Activated naive CD8-positive, alpha-beta T cell treated with anti-CD3 and anti-CD28 coated beads for 36 hours (primary cell): ENCODE results near the gene WDR45. TPM values are rescaled to one million over a fixed set of nuclear protein-coding genes. Genes with fewer than 3 reads are reported as not detected.
A peak's percentile ranks its signal among the peaks of the same experiment; 100 is the strongest.

Source experiments
- DNase-seq: peaks from one replicate; pipeline ENCODE4 v3.0.0; 2021
- H3K27ac Mint-ChIP-seq: one replicate; pipeline ENCODE4 v1.8.0; 2022; ENCODE audit warnings: mild to moderate bottlenecking, moderate library complexity, mixed read lengths
- H3K27me3 Mint-ChIP-seq: one replicate; pipeline ENCODE4 v1.8.0; 2022; ENCODE audit warnings: mild to moderate bottlenecking, mixed read lengths
- H3K36me3 Mint-ChIP-seq: one replicate; pipeline ENCODE4 v1.8.0; 2021; ENCODE audit warnings: mild to moderate bottlenecking, mixed read lengths
- H3K4me1 Mint-ChIP-seq: one replicate; pipeline ENCODE4 v1.8.0; 2021; ENCODE audit warnings: mixed read lengths
- H3K4me3 Mint-ChIP-seq: one replicate; pipeline ENCODE4 v1.8.0; 2022; ENCODE audit warnings: mild to moderate bottlenecking, moderate library complexity, mixed read lengths
- H3K9me3 Mint-ChIP-seq: one replicate; pipeline ENCODE4 v1.8.0; 2022; ENCODE audit warnings: mixed read lengths
- total RNA-seq, 2 experiments: library from RNA; stranded (reverse); gene quantifications; one replicate each; pipeline ENCODE4 v1.2.3, GENCODE V29; 2021

WDR45 gene
- total RNA-seq, 2 experiments from 2014 or later: 23.7 to 31.1 TPM

DNA sequence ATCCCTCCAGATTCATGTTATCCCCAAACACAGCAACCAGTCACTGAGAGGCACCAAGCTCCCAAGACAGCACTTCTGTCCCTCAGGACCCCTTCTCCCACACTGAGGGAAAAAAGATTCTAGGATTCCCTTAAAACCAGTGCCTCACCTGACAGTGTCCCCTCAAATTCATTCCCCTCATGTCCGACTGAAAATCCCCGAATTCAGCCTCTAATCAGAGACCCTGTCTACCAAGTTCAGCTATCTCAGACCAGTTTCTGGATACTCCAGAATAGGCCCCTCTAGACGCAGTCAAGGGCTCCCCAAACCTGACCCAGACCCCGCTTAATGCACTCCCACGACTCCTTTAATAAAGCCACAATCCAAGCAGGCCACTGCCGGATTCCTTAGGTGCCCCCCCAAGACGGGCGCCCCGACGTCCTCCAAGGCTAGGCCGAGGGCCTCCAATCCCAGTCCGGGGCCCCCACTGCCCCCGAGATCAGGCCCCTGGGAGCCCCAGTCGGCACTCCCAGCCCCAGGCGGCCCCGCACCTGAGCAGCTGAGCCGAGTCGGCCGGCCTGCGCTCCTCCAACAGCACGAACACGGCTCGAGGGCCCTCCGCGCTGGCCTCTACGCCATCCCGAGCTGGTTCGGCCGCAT is 37.0 kb downstream of the WDR45 start:
- peaks cover 4% of the 10 kb centered on the region for H3K36me3 Mint-ChIP-seq
- no peaks in the 10 kb centered on the region for H3K9me3 Mint-ChIP-seq
- DNase-seq: no peak
- H3K27me3 Mint-ChIP-seq: no peaks in the 10 kb centered on the region
- H3K27ac Mint-ChIP-seq: peak overlapping the region; percentile 91
- peak overlapping the region; percentile 92 for H3K4me3 Mint-ChIP-seq
- peaks cover 28% of the 10 kb centered on the region for H3K4me1 Mint-ChIP-seq

- DNase-seq: no peak
Observed at GRCh38 chrX:49041744-49042580, 37.7 kb downstream of the WDR45 start.

GRCh38 chrX:49040376-49040955 is 39.2 kb downstream of the WDR45 start:
- DNase-seq: no peak
- peaks cover 28% of the 10 kb centered on the region for H3K4me1 Mint-ChIP-seq
- peak overlapping the region; percentile 47 for H3K4me3 Mint-ChIP-seq
- H3K36me3 Mint-ChIP-seq: peaks cover 5% of the 10 kb centered on the region
- H3K9me3 Mint-ChIP-seq: no peaks in the 10 kb centered on the region
- H3K27me3 Mint-ChIP-seq: no peaks in the 10 kb centered on the region
- H3K27ac Mint-ChIP-seq: peak overlapping the region; percentile 65

More at GRCh38 chrX:49041744-49042580, 37.7 kb downstream of the WDR45 start:
- H3K4me3 Mint-ChIP-seq: peak overlapping the region; percentile 92
- H3K27me3 Mint-ChIP-seq: no peaks in the 10 kb centered on the region
- H3K4me1 Mint-ChIP-seq: peaks cover 28% of the 10 kb centered on the region
- peak overlapping the region; percentile 91 for H3K27ac Mint-ChIP-seq
- peaks cover 5% of the 10 kb centered on the region for H3K36me3 Mint-ChIP-seq
- H3K9me3 Mint-ChIP-seq: no peaks in the 10 kb centered on the region

DNA sequence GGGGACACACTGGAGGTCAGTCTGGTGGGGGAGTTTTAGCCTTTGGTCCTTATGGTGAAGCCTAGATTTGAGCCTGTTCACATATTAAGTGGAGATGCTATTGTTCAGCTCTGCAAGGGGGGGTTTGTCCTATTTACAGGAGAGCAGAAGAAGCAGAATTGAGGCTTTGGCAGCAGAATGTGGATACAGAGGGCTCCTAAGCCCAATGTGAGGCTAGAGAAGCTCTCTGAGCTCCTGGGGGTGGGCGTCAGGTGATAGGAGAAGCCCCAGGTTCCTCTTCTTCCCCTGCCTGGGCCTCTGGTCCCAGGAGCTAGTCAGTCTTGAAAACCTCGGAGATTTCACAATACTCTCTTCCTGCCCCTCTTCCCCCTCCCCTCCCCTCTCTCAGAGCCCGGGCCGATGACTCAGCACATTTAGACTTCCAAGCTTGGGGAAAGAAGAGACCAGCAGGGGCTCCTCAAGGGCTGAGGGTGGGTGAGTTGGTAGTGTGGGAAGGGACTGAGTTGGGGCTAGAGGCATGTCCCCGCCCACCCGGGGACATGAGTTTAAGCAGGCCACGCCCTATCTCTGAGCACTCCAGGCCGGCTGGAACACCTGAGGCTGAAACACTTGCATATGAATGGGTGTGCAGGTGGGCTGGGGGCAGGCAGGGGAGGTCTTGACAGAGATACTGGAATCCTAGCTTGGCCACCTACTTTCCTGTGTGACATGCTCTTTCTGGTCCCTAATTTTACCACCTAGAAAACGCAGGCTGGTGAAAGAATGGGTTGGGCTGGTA is 39.9 kb downstream of the WDR45 start:
- peak; percentile 40 for DNase-seq
- H3K27me3 Mint-ChIP-seq: no peaks in the 10 kb centered on the region
- peaks cover 28% of the 10 kb centered on the region for H3K4me1 Mint-ChIP-seq
- peak overlapping the region; percentile 65 for H3K27ac Mint-ChIP-seq
- H3K9me3 Mint-ChIP-seq: no peaks in the 10 kb centered on the region
- peaks cover 5% of the 10 kb centered on the region for H3K36me3 Mint-ChIP-seq
- H3K4me3 Mint-ChIP-seq: peak overlapping the region; percentile 47

- no peaks in the 10 kb centered on the region for H3K9me3 Mint-ChIP-seq
- no peaks in the 10 kb centered on the region for H3K27me3 Mint-ChIP-seq
- peaks cover 5% of the 10 kb centered on the region for H3K36me3 Mint-ChIP-seq
- no peak overlapping the region for H3K4me3 Mint-ChIP-seq
- DNase-seq: no peak
- peak overlapping the region; percentile 34 for H3K27ac Mint-ChIP-seq
- peaks cover 23% of the 10 kb centered on the region for H3K4me1 Mint-ChIP-seq
Observed at GRCh38 chrX:49037883-49038475, 41.7 kb downstream of the WDR45 start.

DNA sequence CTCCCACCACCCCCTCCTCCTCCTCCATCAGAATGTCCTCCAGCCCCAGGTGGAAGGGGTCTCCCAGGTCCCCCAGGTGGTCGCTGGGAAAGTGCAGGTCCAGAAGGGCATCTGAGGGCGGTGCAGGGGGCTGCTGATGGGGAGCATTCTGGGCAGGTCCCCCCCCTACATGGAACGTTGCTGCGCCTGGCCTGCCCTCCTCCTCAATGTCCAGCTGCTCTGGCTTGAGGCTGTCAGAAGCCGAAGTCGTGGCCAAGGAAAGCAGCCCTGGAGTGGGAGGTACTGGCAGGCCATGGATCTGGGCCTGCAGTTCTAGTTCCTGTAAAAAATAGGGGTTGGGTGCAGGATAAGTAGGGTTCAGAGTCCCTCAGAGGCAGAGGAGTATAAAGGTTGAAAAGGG is 49.4 kb downstream of the WDR45 start:
- Mint-ChIP-seq H3K27ac (no peak overlapping the region), H3K4me3 (no peak overlapping the region)

DNA sequence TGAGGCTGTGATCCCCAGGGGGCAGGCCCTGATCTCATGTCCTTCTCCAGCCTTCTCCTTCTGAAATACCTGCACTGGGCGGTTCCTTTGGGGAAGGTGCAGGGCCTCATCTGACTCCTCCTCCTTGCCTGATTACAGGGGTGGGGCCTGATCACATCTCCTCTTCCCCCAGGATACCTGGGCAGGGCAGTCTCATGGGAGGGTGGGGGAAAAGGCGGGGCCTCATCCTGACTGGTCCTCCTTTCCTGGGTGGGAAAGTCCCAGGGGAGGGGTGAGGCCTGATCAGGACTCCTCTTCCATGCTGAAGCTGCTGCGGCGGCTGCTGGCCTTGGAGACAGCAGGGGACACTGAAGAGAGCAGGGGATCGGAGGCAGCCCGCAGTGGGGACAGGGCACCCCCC is 49.8 kb downstream of the WDR45 start:
- Mint-ChIP-seq H3K36me3 (peaks cover 2% of the 10 kb centered on the region), H3K27ac (no peak overlapping the region), H3K4me3 (no peak overlapping the region), H3K9me3 (no peaks in the 10 kb centered on the region), H3K4me1 (no peaks in the 10 kb centered on the region), H3K27me3 (no peaks in the 10 kb centered on the region)
- no peak for DNase-seq

More for the DNA sequence above, 49.4 kb downstream of the WDR45 start:
- H3K4me1 Mint-ChIP-seq: no peaks in the 10 kb centered on the region
- DNase-seq: no peak
- peaks cover 2% of the 10 kb centered on the region for H3K36me3 Mint-ChIP-seq
- H3K9me3 Mint-ChIP-seq: no peaks in the 10 kb centered on the region
- no peaks in the 10 kb centered on the region for H3K27me3 Mint-ChIP-seq

Other genes starting within 250 kb of the WDR45 start
- 1 to 10 TPM; 1.4 to 1.8 TPM for gene PCSK1N, start 244.3 kb downstream of the WDR45 start, total RNA-seq
- 10 to 100 TPM; 57.8 to 60.5 TPM for gene TIMM17B, start 182.1 kb downstream of the WDR45 start, total RNA-seq
- gene PQBP1, start 182.0 kb downstream of the WDR45 start, total RNA-seq: 10 to 100 TPM; 84.3 to 85.7 TPM
- 10 to 100 TPM; 20.8 to 24.0 TPM for gene SLC35A2, start 168.2 kb downstream of the WDR45 start, total RNA-seq
- 100 to 1,000 TPM; 213 to 219 TPM for gene PIM2, start 160.9 kb downstream of the WDR45 start, total RNA-seq
- gene OTUD5, start 122.3 kb downstream of the WDR45 start, total RNA-seq: 10 to 100 TPM; 57.3 to 59.5 TPM
- 1 to 10 TPM; 1.2 to 1.3 TPM for gene KCND1, start 108.0 kb downstream of the WDR45 start, total RNA-seq
- 10 to 100 TPM; 53.7 to 54.3 TPM for gene GRIPAP1, start 77.6 kb downstream of the WDR45 start, total RNA-seq
- gene TFE3, start 36.5 kb downstream of the WDR45 start, total RNA-seq: 10 to 100 TPM; 21.0 to 23.3 TPM
- 1 to 10 TPM; 3.7 to 4.3 TPM for gene CCDC120, start 20.9 kb downstream of the WDR45 start, total RNA-seq
- gene PRAF2, start 5.9 kb downstream of the WDR45 start, total RNA-seq: 10 to 100 TPM; 10.1 to 11.9 TPM
- 10 to 100 TPM; 19.9 to 20.0 TPM for gene GPKOW, start 43.8 kb upstream of the WDR45 start, total RNA-seq
- under 1 TPM; 0.47 to 0.88 TPM for gene MAGIX, start 82.9 kb upstream of the WDR45 start, total RNA-seq
- 10 to 100 TPM; 46.8 to 48.2 TPM for gene PLP2, start 92.0 kb upstream of the WDR45 start, total RNA-seq
- 10 to 100 TPM; 16.3 to 16.7 TPM for gene PRICKLE3, start 106.5 kb upstream of the WDR45 start, total RNA-seq
- 1 to 10 TPM; 4.4 to 4.6 TPM for gene SYP, start 120.3 kb upstream of the WDR45 start, total RNA-seq
- gene CACNA1F, start 153.5 kb upstream of the WDR45 start, total RNA-seq: under 1 TPM; 0.72 to 0.85 TPM
- 10 to 100 TPM; 18.3 to 18.9 TPM for gene CCDC22, start 155.6 kb upstream of the WDR45 start, total RNA-seq
- 10 to 100 TPM; 11.2 to 11.9 TPM for gene FOXP3, start 184.8 kb upstream of the WDR45 start, total RNA-seq
- 1 to 10 TPM; 2.1 to 2.5 TPM for gene PPP1R3F, start 189.9 kb upstream of the WDR45 start, total RNA-seq
- not detected for gene GAGE10, start 223.8 kb upstream of the WDR45 start, total RNA-seq
- gene GAGE12J, start 242.2 kb upstream of the WDR45 start, total RNA-seq: not detected